Thoracic aorta (tissue), 2 donors: ENCODE data around the gene SNX11. TPM values are rescaled to one million over a fixed set of nuclear protein-coding genes. Genes with fewer than 3 reads are reported as not detected.
A peak's percentile ranks its signal among the peaks of the same experiment; 100 is the strongest.
"Not testable (repeated sequence)": the region's sequence is repeated elsewhere in the genome, so short reads cannot be mapped to it uniquely, and the experiment has no call there.

Experiments
- ATAC-seq: fragments of 150-250 bp; one replicate; pipeline ENCODE4 v1.8.0; 2017; ENCODE audit warnings: low read depth; ENCODE audit not compliant: insufficient number of reproducible peaks, low FRiP score
- DNase-seq: peaks from one replicate; pipeline ENCODE4 v3.0.0-alpha.2; 2020; ENCODE audit warnings: low spot score
- H3K27ac ChIP-seq, 2 donors: fragments of 200-600 bp; sonication (generic); 1 replicate in 1 of 2; 2 replicates in 1 of 2; pipeline ENCODE4 v1.5.1; 2016; ENCODE audit warnings: mild to moderate bottlenecking in 2 of 2, moderate library complexity in 2 of 2
- H3K27me3 ChIP-seq: fragments of 200-600 bp; sonication (generic); replicated peaks from 2 replicates; pipeline ENCODE4 v1.6.0; 2016; ENCODE audit warnings: mild to moderate bottlenecking; ENCODE audit not compliant: insufficient read depth
- H3K36me3 ChIP-seq: fragments of 200-600 bp; sonication (generic); one replicate; pipeline ENCODE4 v1.5.1; 2016
- H3K4me1 ChIP-seq, 2 donors: fragments of 200-600 bp; sonication (generic); 1 replicate in 1 of 2; 2 replicates in 1 of 2; pipeline versions ENCODE4 v1.5.1 to v1.6.0; 2016; ENCODE audit warnings: low read depth in 2 of 2, mild to moderate bottlenecking in 1 of 2; ENCODE audit not compliant: control insufficient read depth in 1 of 2
- H3K4me3 ChIP-seq: fragments of 200-600 bp; sonication (generic); 2 replicates; pipeline ENCODE4 v1.5.1; 2016; ENCODE audit warnings: mild to moderate bottlenecking
- H3K9me3 ChIP-seq: fragments of 200-600 bp; sonication (generic); 2 replicates; pipeline ENCODE4 v1.5.1; 2016
- total RNA-seq, 2 donors: library from RNA; depleted of rRNA; stranded (reverse); fragments of >200 nt; gene quantifications; one replicate each; pipeline versions ENCODE4 v1.1.0 to v1.2.3, GENCODE V29; 2016
- TF ChIP-seq, protein P1 (sequence below): fragments of 200-600 bp; sonication (generic); IDR thresholded peaks from one replicate; pipeline ENCODE4 v1.5.1; 2019; ENCODE audit warnings: antibody characterized with exemption

SNX11 gene
- total RNA-seq, 2 donors from 2014 or later, result 12.0 to 15.4 TPM

DNA sequence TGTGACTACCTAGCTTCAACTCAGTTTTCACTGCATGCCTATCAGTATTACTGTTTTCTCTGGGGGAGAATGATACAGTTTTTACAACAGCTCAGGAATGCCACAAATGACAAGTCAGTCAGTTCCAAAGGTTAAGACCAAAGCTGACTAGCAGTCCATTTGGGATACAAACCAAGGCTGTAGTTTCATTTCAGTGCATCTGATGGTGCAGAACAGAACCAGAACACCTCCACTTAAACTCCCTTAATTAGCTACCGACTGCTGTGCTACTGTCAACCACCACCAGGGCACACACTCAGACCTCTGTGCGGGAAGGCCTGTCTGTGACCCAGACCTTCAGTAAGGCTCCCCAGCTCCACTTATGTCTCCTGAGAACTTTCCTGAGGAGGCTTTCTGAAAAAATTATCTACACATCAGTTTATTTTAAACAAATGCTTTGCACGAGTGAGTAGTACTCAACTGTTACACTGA is 39.0 kb upstream of the SNX11 start:
- H3K4me1 ChIP-seq, result peaks cover 16 to 25% of the 10 kb centered on the region in 2 donors
- no peak overlapping the region for H3K4me3 ChIP-seq
- TF ChIP-seq, protein P1, sequence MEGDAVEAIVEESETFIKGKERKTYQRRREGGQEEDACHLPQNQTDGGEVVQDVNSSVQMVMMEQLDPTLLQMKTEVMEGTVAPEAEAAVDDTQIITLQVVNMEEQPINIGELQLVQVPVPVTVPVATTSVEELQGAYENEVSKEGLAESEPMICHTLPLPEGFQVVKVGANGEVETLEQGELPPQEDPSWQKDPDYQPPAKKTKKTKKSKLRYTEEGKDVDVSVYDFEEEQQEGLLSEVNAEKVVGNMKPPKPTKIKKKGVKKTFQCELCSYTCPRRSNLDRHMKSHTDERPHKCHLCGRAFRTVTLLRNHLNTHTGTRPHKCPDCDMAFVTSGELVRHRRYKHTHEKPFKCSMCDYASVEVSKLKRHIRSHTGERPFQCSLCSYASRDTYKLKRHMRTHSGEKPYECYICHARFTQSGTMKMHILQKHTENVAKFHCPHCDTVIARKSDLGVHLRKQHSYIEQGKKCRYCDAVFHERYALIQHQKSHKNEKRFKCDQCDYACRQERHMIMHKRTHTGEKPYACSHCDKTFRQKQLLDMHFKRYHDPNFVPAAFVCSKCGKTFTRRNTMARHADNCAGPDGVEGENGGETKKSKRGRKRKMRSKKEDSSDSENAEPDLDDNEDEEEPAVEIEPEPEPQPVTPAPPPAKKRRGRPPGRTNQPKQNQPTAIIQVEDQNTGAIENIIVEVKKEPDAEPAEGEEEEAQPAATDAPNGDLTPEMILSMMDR, result no peak
- no peak for DNase-seq
- no peaks in the 10 kb centered on the region for H3K9me3 ChIP-seq
- H3K27me3 ChIP-seq, result no peaks in the 10 kb centered on the region
- H3K36me3 ChIP-seq, result peaks cover 46% of the 10 kb centered on the region
- ATAC-seq, result no peak
- H3K27ac ChIP-seq, result no peak overlapping the region

DNA sequence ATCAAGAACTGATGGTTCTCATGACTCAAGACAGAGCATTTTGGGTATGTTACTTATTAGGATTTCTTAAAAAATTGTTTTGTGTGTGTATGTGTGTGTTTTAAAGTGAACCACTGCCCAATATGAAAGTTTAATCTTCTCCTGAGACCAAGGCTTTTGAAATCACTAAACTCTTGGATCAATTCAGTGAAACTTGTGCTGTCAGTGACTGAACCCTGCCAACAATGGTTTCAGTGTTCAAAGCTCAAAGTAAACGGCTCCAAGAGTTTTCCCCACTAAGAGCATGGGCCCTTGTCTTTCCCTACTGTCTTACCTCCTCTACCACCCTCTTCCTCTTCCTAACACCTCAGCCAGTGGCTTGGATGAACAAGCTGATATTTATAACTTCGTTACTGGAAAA is 37.4 kb upstream of the SNX11 start:
- TF ChIP-seq, protein P1, result no peak
- Histone ChIP-seq H3K4me3 (no peak overlapping the region), H3K36me3 (peaks cover 49% of the 10 kb centered on the region), H3K4me1 (peaks cover 12 to 17% of the 10 kb centered on the region in 2 donors), H3K27me3 (no peaks in the 10 kb centered on the region), H3K27ac (no peak overlapping the region), H3K9me3 (no peaks in the 10 kb centered on the region)
- no peak for DNase-seq
- ATAC-seq, result no peak

DNA sequence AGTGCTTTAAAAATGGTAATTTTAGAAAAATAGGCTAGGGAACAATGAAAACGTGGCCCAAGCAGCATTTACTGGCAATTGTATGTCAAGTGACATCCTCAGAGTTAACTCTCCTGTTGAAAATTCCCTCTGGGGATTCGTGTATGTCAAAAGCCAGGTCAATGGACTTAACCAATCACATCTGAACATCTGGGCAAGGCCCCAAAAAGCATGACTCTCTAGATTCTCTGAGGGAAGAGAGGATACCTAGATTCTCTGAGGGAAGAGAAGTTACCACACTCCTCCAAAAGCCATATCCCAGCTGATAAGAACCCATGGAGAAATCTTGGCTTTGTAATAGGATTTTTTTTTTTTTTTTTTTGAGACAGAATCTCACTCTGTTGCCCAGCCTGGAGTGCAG is 35.9 kb upstream of the SNX11 start:
- Histone ChIP-seq H3K4me1 (peaks cover 5 to 6% of the 10 kb centered on the region in 2 donors), H3K27me3 (no peaks in the 10 kb centered on the region), H3K27ac (no peak overlapping the region), H3K4me3 (no peak overlapping the region), H3K9me3 (no peaks in the 10 kb centered on the region), H3K36me3 (peaks cover 53% of the 10 kb centered on the region)
- ATAC-seq (no peak), DNase-seq (no peak)
- TF ChIP-seq, protein P1, result no peak

GRCh38 chr17:48072811-48073210 is 34.8 kb upstream of the SNX11 start:
- not testable (repeated sequence) for H3K9me3 ChIP-seq, ATAC-seq, H3K27ac ChIP-seq, DNase-seq, H3K4me3 ChIP-seq, H3K27me3 ChIP-seq, H3K4me1 ChIP-seq
- peaks cover 49% of the 10 kb centered on the region for H3K36me3 ChIP-seq

GRCh38 chr17:48073566-48074094 is 33.9 kb upstream of the SNX11 start:
- not testable (repeated sequence) for H3K9me3 ChIP-seq, ATAC-seq, H3K4me1 ChIP-seq, H3K27me3 ChIP-seq, H3K4me3 ChIP-seq, H3K27ac ChIP-seq, DNase-seq
- peaks cover 49% of the 10 kb centered on the region for H3K36me3 ChIP-seq

- peaks cover 45% of the 10 kb centered on the region for H3K36me3 ChIP-seq
- TF ChIP-seq, protein P1, result peak; percentile 81
- no peak overlapping the region for H3K27ac ChIP-seq
- H3K4me1 ChIP-seq, result no peaks in the 10 kb centered on the region
- H3K4me3 ChIP-seq, result no peak overlapping the region
- ATAC-seq (no peak), DNase-seq (peak; percentile 44)
- H3K27me3 ChIP-seq, result no peaks in the 10 kb centered on the region
- H3K9me3 ChIP-seq, result no peaks in the 10 kb centered on the region
Measured at GRCh38 chr17:48074322-48075081, 33.1 kb upstream of the SNX11 start.

DNA sequence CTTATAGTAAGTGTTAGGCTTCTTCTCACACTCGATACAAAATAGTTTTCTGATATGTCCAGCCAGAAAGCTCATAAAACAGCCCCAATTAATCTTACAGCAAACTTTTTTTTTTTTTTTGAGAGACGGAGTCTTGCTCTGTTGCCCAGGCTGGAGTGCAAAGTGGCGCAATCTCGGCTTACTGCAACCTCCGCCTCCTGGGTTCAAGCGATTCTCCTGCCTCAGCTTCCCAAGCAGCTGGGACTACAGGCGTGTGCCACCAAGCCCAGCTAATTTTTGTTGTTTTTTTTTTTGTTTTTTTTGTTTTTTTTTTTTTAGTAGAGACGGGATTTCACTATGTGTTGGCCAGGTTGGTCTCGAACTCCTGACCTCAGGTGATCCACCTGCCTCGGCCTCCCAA is 30.4 kb upstream of the SNX11 start:
- not testable (repeated sequence) for H3K4me1 ChIP-seq, H3K27ac ChIP-seq, ATAC-seq, H3K4me3 ChIP-seq, H3K9me3 ChIP-seq, DNase-seq, H3K27me3 ChIP-seq
- H3K36me3 ChIP-seq, result peaks cover 27% of the 10 kb centered on the region
